ENCODE data around the gene PIK3CB. TPM values are rescaled to one million over a fixed set of nuclear protein-coding genes. Genes with fewer than 3 reads are reported as not detected.

PIK3CB gene
- total and polyA plus RNA-seq, 2 of the 8 experiments (the other 6 are each of a cell fraction or from before 2014, with no cell fraction given), result 8.3 to 35.2 TPM

DNA sequence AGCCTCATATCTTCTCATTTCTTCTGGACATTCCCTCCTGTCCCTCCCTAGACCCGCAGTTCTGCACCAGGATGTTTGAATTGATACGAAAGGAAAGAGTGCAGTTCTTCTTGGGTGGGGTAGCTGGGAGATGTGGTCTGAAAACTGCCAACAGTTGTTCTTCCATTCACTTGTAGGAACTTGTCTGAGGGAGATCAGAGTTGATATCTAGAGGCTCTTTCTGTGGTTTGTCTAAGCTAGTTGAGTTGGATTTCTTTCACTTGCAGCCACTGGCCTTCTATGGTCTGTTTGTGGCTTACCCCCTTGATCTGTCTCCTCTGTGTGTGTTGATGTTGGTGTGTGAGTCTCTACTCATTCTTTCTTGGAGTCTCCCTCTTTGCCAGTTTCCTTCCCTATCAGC is 42.5 kb upstream of the PIK3CB start:
- Histone ChIP-seq H3K23me2 (ENCODE audit: low read depth, low read length) (no peaks in the 10 kb centered on the region), H3K4me2 (ENCODE audit: insufficient read depth in 1 of 2, low read depth in 2 of 2, low read length in 2 of 2) (no peak overlapping the region), H2BK20ac (ENCODE audit: low read length) (no peak overlapping the region), H3K56ac (replicated peaks; ENCODE audit: insufficient read length, low read depth, low read length) (no peak overlapping the region), H3K9me3 (ENCODE audit: insufficient read depth in 2 of 2, low read depth in 1 of 2, low read length in 1 of 2) (no peaks in the 10 kb centered on the region), H3K27ac (ENCODE audit: low read depth, low read length) (no peak overlapping the region), H3K79me1 (ENCODE audit: low read depth, low read length) (no peaks in the 10 kb centered on the region), H3K4me1 (replicated peaks in 1 of 4; ENCODE audit: control insufficient read depth in 3 of 4, insufficient read depth in 4 of 4, low read length in 3 of 4) (peaks cover 0 to 4% (median 0%) of the 10 kb centered on the region in 4 experiments; a peak in 1 of 7 replicates), H2BK5ac (ENCODE audit: low read depth, low read length) (no peak overlapping the region), H3K36me3 (ENCODE audit: control insufficient read depth in 2 of 4, insufficient read depth in 4 of 4, low read length in 3 of 4) (no peaks in the 10 kb centered on the region), H2BK15ac (ENCODE audit: low read length) (no peak overlapping the region), H4K5ac (ENCODE audit: insufficient read length, low read depth, low read length) (no peak overlapping the region), H3K14ac (ENCODE audit: insufficient read length) (no peak overlapping the region), H4K20me1 (replicated peaks in 1 of 2; ENCODE audit: control insufficient read depth in 1 of 2, insufficient read depth in 2 of 2, low read length in 2 of 2) (no peaks in the 10 kb centered on the region), H3K27me3 (replicated peaks in 1 of 4; ENCODE audit: control insufficient read depth in 3 of 4, extremely low read depth in 1 of 4, insufficient read depth in 3 of 4, low read length in 3 of 4) (no peaks in the 10 kb centered on the region), H3K18ac (ENCODE audit: extremely low read depth, low read length) (no peak overlapping the region), H3K23ac (ENCODE audit: insufficient read length) (no peak overlapping the region), H2AK5ac (ENCODE audit: low read depth, low read length) (no peak overlapping the region), H4K8ac (ENCODE audit: extremely low read depth, insufficient read depth, low read length) (no peak overlapping the region), H3K4ac (replicated peaks; ENCODE audit: insufficient read length, low read depth, low read length) (no peak overlapping the region), H4K91ac (replicated peaks; ENCODE audit: insufficient read length, low read length) (no peak overlapping the region), H2BK120ac (replicated peaks; ENCODE audit: low read depth, low read length) (no peak overlapping the region), H2BK12ac (ENCODE audit: low read depth, low read length) (no peak overlapping the region), H3K4me3 (ENCODE audit: extremely low read depth in 1 of 4, insufficient read depth in 2 of 4, low read depth in 3 of 4, low read length in 4 of 4) (no peak overlapping the region), H3K79me2 (ENCODE audit: control insufficient read depth in 1 of 2, insufficient read depth in 2 of 2, low read length in 2 of 2) (no peaks in the 10 kb centered on the region), H3K9ac (replicated peaks in 1 of 4; ENCODE audit: extremely low read depth in 1 of 4, low read depth in 3 of 4, low read length in 3 of 4) (no peak overlapping the region), H2AFZ (ENCODE audit: low read length) (no peak overlapping the region)
- FAIRE-seq, result no peak
- TF ChIP-seq POLR2A (IDR thresholded peaks at IDR 0.05; ENCODE audit: control extremely low read depth in 1 of 2, low read depth in 2 of 2, low read length in 2 of 2) (no peak), CREB1 (IDR thresholded peaks at IDR 0.05) (no peak), RNF2 (IDR thresholded peaks at IDR 0.05; ENCODE audit: borderline replicate concordance, low read depth, low read length, missing control alignments, poor library complexity, severe bottlenecking) (no peak), E2F6 (IDR thresholded peaks at IDR 0.05) (no peak), KDM1A (IDR thresholded peaks at IDR 0.05; ENCODE audit: borderline replicate concordance, low read length) (no peak), EZH2 (IDR thresholded peaks at IDR 0.05; ENCODE audit: low read depth, low read length, severe bottlenecking) (no peak), SRF (IDR thresholded peaks at IDR 0.05; ENCODE audit: low read depth, low read length) (no peak), TCF12 (IDR thresholded peaks at IDR 0.05; ENCODE audit: low read depth, low read length) (no peak), NRF1 (IDR thresholded peaks at IDR 0.05; ENCODE audit: low read depth, low read length) (no peak)
- DNase-seq (ENCODE audit: low read depth in 1 of 2, low spot score in 2 of 2), result no peak
- 91% methylated on average over 2 of the region's 2 CpGs; no CpG with 5 or more reads in 1 of the 2 experiments for WGBS, 2 experiments (ENCODE audit: extremely low coverage in 1 of 2, insufficient coverage in 1 of 2, insufficient read length in 1 of 2, insufficient replicate concordance in 2 of 2, low coverage in 1 of 2, low lambda C conversion rate in 2 of 2, missing lambda C conversion rate in 1 of 2)
- ChIA-PET POLR2A (ENCODE audit: partially characterized antibody) (no interaction called here), CTCF (ENCODE audit: partially characterized antibody) (no interaction called here)
